Measurements from ENCODE around the gene DNPEP.

DNPEP gene

GRCh38 chr2:219416938-219417337 lies 29.2 kb upstream of the DNPEP start:
- no peak overlapping the region for H3K9ac ChIP-seq (ENCODE audit: low read length)
- H4K20me1 ChIP-seq (ENCODE audit: low read depth, low read length), result no peaks in the 10 kb centered on the region
- no peak overlapping the region for H3K4me3 ChIP-seq (ENCODE audit: insufficient read depth, low read length, poor library complexity, severe bottlenecking)
- TF ChIP-seq CTCF (IDR thresholded peaks at IDR 0.05; ENCODE audit: insufficient read depth, low read length, poor library complexity, severe bottlenecking), result no peak
- TF ChIP-seq EZH2phosphoT487 (conservative IDR thresholded peaks at IDR 0.05; ENCODE audit: low read length), result no peak
- no peaks in the 10 kb centered on the region for H3K36me3 ChIP-seq (ENCODE audit: low read length)
- H3K79me2 ChIP-seq (ENCODE audit: insufficient read depth, low read length), result no peaks in the 10 kb centered on the region
- H3F3A ChIP-seq (ENCODE audit: insufficient read depth), result no peaks in the 10 kb centered on the region
- H2AFZ ChIP-seq (ENCODE audit: low read depth, low read length, severe bottlenecking), result no peak overlapping the region
- no peak overlapping the region for H3K27ac ChIP-seq (ENCODE audit: low read depth, low read length)
- H3K9me2 ChIP-seq (replicated peaks; ENCODE audit: insufficient read depth, low read length), result no peaks in the 10 kb centered on the region
- H3K4me2 ChIP-seq (ENCODE audit: low read depth, low read length, poor library complexity, severe bottlenecking), result no peak overlapping the region
- no peaks in the 10 kb centered on the region for H3K27me3 ChIP-seq (ENCODE audit: low read length)
- no peaks in the 10 kb centered on the region for H3K9me3 ChIP-seq (ENCODE audit: insufficient read depth, low read length)

- Histone ChIP-seq H3K4me3 (ENCODE audit: insufficient read depth, low read length, poor library complexity, severe bottlenecking) (no peak overlapping the region), H3K9me2 (replicated peaks; ENCODE audit: insufficient read depth, low read length) (no peaks in the 10 kb centered on the region), H2AFZ (ENCODE audit: low read depth, low read length, severe bottlenecking) (no peak overlapping the region), H3F3A (ENCODE audit: insufficient read depth) (no peaks in the 10 kb centered on the region), H3K27ac (ENCODE audit: low read depth, low read length) (no peak overlapping the region), H3K36me3 (ENCODE audit: low read length) (no peaks in the 10 kb centered on the region), H3K27me3 (ENCODE audit: low read length) (no peaks in the 10 kb centered on the region), H3K4me2 (ENCODE audit: low read depth, low read length, poor library complexity, severe bottlenecking) (no peak overlapping the region), H4K20me1 (ENCODE audit: low read depth, low read length) (no peaks in the 10 kb centered on the region), H3K79me2 (ENCODE audit: insufficient read depth, low read length) (no peaks in the 10 kb centered on the region), H3K9ac (ENCODE audit: low read length) (no peak overlapping the region), H3K9me3 (ENCODE audit: insufficient read depth, low read length) (no peaks in the 10 kb centered on the region)
- TF ChIP-seq EZH2phosphoT487 (conservative IDR thresholded peaks at IDR 0.05; ENCODE audit: low read length) (no peak), CTCF (IDR thresholded peaks at IDR 0.05; ENCODE audit: insufficient read depth, low read length, poor library complexity, severe bottlenecking) (no peak)
Measured at GRCh38 chr2:219416235-219416602, 28.5 kb upstream of the DNPEP start.

GRCh38 chr2:219415580-219416234 lies 28.0 kb upstream of the DNPEP start:
- no peak overlapping the region for H3K4me2 ChIP-seq (ENCODE audit: low read depth, low read length, poor library complexity, severe bottlenecking)
- H3K79me2 ChIP-seq (ENCODE audit: insufficient read depth, low read length), result no peaks in the 10 kb centered on the region
- H3K4me3 ChIP-seq (ENCODE audit: insufficient read depth, low read length, poor library complexity, severe bottlenecking), result no peak overlapping the region
- no peaks in the 10 kb centered on the region for H3K36me3 ChIP-seq (ENCODE audit: low read length)
- no peak overlapping the region for H3K9ac ChIP-seq (ENCODE audit: low read length)
- no peak overlapping the region for H3K27ac ChIP-seq (ENCODE audit: low read depth, low read length)
- no peaks in the 10 kb centered on the region for H3K9me3 ChIP-seq (ENCODE audit: insufficient read depth, low read length)
- TF ChIP-seq EZH2phosphoT487 (conservative IDR thresholded peaks at IDR 0.05; ENCODE audit: low read length) (no peak), CTCF (IDR thresholded peaks at IDR 0.05; ENCODE audit: insufficient read depth, low read length, poor library complexity, severe bottlenecking) (no peak)
- no peaks in the 10 kb centered on the region for H3K27me3 ChIP-seq (ENCODE audit: low read length)
- H2AFZ ChIP-seq (ENCODE audit: low read depth, low read length, severe bottlenecking), result no peak overlapping the region
- no peaks in the 10 kb centered on the region for H4K20me1 ChIP-seq (ENCODE audit: low read depth, low read length)
- H3F3A ChIP-seq (ENCODE audit: insufficient read depth), result no peaks in the 10 kb centered on the region
- H3K9me2 ChIP-seq (replicated peaks; ENCODE audit: insufficient read depth, low read length), result no peaks in the 10 kb centered on the region
